NCI-H82 treated with DMSO at 0.1 percent for 48 hours (cell line): ENCODE results near the gene DOP1A.

Experiments
- DNase-seq: peaks from one replicate; lab custom pipeline; 2025; ENCODE audit not compliant: unreplicated experiment; lab: John Stamatoyannopoulos, UW

The DOP1A gene, protein sequence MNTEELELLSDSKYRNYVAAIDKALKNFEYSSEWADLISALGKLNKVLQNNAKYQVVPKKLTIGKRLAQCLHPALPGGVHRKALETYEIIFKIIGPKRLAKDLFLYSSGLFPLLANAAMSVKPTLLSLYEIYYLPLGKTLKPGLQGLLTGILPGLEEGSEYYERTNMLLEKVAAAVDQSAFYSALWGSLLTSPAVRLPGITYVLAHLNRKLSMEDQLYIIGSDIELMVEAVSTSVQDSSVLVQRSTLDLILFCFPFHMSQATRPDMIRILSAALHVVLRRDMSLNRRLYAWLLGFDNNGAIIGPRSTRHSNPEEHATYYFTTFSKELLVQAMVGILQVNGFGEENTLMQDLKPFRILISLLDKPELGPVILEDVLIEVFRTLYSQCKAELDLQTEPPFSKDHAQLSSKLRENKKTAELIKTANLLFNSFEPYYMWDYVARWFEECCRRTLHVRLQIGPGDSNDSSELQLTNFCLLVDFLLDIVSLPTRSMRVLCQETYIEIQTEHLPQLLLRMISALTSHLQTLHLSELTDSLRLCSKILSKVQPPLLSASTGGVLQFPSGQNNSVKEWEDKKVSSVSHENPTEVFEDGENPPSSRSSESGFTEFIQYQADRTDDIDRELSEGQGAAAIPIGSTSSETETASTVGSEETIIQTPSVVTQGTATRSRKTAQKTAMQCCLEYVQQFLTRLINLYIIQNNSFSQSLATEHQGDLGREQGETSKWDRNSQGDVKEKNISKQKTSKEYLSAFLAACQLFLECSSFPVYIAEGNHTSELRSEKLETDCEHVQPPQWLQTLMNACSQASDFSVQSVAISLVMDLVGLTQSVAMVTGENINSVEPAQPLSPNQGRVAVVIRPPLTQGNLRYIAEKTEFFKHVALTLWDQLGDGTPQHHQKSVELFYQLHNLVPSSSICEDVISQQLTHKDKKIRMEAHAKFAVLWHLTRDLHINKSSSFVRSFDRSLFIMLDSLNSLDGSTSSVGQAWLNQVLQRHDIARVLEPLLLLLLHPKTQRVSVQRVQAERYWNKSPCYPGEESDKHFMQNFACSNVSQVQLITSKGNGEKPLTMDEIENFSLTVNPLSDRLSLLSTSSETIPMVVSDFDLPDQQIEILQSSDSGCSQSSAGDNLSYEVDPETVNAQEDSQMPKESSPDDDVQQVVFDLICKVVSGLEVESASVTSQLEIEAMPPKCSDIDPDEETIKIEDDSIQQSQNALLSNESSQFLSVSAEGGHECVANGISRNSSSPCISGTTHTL (N-terminal part only)

DNA sequence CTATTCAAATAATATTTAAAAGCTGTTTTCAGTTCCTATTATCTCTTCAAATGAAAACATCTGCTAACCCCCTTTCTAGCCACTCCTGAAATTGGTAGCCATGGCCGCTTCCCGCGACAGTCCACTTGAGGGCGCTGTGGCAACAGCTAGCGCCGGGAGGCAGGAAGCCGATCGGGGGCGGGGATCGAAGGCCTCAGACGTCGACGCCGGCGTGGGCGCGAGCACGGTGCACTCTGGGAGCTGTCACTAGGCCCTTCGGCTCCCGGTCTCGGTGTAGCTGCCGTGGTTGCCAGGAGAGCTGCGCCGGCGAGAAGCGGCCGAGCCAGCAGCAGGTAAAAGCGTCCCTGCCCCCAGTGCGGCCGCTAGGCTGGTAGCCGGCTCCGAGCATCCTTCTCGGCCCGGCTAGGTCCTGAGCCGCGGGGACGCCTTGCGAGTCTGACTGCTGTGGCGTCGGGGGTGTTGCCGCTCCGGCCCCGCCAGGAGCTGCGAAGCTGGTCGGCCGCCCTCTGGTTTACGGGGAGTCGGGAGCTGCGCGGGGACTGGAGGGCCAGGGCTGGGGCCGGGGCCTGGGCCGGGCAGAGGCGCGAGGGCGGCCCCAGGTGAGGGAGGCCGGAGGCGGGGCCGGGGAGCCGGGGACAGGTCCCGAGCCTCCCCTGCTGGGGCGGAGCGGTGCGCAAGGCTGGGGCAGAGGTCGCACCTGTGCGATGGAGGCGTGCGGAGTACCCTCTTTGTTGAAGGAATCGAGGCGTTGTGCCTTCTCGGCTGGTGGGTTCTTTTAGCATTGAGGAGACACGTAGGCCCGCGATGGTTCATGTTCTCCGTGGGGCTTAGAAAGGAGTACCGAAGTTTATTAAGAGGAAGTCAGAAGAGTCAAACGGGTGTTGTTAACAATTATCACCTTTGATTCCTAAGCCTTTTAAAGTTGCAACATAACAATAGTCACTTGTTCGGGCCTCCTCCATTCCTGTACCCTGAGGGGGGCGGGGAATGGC lies at the start of gene DOP1A:
Gene DOP1A (plus strand): TSS at position 224 of the 992 bp plus-strand sequence. CDS start 29,307 bp downstream, outside the sequence.
- DNase-seq: peak; percentile 79

DNA sequence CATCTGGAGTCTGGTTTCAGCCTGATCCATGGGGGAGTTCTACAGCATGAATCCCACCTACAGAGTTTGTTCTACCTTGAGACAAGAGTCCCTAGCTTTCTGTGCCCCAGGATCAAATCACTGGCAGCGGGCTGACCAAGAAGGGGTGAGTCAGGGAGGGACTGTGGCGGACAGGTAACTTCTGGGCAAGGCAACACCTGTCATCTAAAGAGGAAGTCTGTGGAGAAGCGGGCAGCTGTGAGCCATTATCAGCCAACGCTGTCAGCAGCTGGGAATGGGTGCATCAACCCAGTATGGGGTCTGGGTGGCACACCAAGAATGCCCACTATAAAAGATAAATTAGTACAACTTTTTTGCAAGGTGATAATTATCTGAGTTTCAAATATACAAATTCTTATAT lies 47.7 kb upstream of the DOP1A start:
- no peak for DNase-seq

DNA sequence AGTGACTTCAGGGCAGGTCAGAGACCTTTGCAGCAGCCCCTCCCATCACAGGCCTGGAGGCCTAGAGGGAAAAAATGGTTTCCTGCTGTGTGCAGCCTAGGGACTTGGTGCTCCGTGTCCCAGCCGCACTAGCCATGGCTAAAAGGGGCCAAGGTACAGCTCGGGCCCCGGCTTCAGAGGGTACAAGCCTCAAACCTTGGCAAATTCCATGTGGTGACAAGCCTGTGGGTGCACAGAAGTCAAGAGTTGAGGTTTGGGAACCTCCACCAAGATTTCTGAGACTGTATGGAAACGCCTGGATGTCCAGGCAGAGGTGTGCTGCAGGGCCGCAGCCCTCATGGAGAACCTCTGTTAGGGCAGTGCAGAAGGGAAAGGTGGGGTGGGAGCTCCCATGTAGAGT lies 35.8 kb upstream of the DOP1A start:
- no peak for DNase-seq

DNA sequence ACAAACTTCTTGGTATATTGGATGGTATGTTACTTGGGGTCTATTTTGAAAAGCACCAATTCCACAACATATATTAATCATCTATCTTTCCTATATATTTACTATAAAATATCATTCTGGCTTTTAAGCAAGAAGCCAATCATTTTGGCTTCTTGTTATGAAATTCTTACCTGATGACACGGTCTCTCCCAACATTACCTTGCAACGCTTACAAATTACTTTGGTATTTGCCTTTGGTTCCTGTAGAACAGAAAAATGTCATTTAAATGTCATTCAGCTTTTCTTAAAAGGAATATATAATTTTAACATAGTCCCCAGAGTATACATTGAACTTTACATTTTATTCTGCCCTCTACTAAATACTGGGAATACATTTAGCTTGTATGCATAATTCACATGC lies 29.2 kb upstream of the DOP1A start:
- DNase-seq: no peak

DNA sequence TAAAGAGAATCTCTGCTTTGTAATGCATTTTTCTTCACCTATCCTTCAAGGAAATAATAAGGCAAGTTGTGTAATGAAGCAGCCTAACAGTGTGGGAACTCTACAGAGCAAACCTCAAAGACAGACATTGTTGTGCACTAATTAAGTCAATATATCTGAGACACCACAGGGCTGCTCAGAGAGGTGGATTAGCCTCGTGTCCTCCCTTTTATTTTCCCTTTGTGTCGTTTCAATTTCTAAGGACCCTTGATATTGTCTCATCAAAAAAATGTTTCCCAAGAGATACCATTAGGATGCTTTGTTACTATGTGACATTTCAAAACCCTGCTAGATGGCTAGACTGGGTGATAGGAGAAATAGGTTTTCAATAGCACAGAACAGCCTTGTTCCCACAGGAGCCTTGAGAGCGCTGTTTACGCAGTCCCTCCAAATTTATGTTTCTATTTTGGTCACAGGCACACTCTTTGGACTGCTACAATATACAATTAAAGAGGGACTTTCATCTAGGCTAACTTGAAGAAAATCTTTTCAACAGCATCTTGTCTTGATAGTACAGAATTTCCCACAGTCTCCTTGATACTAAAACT lies 24.9 kb upstream of the DOP1A start:
- no peak for DNase-seq

DNA sequence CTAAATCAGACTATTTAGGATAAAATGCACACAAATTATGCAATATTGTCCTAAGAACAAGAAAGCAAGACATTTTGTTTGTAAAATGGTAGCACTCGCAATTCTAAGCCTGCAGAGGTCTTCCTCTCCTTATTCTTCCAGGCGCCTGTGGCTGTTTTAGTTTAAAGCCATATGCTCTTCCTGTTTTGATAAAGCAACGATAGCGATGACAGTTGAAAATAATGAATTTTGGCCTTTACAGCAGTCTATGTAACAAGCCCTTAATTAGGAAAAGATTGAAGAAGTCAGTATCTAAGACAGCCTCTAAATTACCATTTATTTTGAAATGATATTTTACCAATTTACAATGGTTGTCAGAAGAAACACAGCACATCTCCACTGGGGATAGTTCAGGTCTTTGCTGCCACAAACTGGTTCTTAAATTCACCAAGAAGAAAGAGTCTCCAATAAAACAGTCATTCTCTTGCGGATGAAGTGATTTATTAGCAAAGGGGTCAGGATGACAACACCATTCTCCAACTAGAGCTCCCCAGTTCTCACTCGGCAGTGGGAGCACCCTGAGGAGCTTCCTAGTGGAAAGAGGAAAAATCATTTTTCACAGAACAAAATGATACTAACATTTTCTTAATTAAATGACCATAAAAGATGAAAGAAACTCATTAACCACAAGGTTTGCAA lies 23.2 kb upstream of the DOP1A start:
- DNase-seq: no peak

DNA sequence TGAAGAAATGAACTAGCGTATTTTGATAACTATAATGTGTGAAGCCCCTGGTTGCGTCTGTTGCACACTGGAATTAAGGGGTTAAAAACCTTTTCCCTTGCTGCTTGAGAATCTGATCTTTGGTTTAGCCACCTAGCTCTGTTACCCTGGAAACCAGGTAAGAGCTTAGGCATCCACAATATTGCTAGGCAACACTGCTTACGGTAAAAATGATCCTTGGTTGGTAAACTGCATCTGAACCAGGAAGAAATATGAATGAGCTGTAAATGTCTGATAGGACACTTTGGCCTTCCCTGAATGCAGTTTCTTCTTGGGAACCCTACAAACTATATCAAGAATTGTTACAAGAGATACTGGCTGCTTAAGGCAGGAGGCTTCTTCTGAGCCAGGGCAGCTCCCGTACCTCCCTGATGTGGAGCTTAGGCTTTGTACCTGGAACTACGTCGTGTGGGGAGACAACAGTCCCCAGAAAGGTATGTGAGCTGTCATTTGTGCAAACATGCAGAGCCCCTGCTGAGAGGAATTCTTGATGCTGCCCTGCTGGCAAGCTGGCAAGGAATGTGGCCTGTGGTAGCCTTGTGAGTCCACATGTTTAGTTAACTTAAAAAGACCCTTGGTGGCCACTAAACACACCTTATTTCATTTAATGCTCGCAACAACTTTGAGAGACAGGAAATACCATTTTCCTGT lies 20.3 kb upstream of the DOP1A start:
- no peak for DNase-seq

DNA sequence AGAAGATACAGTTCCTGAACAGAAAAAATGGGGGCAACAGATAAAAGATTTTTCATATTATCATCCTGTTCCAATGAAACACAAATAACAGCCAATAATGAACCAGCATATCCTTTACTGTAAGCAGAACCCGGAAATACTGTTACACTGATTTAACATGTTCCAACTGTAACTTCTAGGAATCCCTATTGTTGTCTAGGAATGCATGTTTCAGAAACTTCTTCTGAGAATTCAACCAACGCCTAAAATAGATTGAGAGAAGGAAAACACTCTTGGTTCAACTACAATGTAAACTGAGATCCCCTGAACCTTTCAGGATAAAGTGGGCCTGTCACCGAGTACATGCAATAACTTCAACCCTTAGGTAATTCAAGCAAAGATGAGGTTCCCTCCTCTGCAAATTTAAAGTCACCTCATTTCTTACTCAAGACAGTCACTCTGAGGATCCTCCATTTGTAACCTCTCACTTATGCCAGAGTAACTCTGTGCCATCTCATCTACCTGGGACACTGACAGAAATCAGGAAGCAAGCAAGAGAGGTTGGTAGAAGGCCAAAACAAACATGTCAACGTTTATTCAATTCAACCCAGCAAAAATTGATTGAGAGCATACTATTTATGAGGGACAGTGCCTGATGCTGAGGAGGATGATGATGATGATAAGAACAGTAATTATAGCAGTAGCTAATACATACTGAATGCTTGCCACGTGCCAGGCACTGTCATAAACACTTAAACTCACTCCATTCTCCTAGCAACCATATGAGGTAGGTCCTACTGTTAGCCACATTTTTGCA lies 15.9 kb upstream of the DOP1A start:
- no peak for DNase-seq

DNA sequence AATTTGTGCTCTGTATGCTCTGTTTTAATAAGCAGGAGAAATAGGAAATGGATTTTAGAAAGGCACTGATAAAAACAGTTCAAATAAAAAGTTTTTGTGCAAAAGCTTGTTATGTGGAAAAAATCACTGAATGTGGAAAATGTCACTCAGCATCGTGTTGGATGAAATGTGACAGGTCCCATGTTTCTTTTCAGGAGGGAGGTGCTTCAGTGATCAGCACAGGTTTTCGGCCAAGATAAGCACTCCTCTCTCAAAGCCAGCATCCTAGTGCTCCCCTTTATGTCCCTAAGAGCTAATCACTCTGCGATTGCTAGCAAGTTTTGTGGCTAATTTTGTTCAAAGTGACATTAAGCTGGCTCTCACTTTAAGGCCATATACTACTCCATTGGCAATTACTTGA lies 13.8 kb upstream of the DOP1A start:
- no peak for DNase-seq

DNA sequence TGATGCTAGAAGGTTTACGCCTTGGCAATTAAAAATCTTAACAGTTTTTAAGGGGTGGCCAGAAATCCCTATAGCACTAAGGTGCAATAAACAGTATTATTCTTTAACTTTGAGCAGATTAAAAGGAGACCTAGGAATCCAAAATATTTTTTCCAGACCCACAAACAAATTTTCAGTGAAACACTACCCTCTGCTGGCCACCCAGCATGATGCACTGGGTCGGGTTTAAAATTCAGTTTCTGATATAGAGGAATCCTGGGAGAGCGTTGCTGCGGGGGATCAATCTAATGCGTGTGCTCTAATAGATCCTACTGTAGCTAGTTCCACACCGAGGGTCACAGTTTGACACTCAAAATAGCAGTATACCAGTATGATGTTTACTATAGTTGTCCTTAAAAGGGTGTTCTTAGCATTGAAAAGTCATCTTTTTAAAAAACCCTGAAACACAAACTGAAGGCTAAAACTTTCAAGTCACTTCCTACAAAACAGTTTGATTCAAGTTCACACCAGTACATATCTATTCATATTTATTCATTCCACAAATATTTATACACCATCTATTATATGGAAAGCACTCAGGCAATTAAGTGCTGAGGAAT lies 12.0 kb upstream of the DOP1A start:
- no peak for DNase-seq

DNA sequence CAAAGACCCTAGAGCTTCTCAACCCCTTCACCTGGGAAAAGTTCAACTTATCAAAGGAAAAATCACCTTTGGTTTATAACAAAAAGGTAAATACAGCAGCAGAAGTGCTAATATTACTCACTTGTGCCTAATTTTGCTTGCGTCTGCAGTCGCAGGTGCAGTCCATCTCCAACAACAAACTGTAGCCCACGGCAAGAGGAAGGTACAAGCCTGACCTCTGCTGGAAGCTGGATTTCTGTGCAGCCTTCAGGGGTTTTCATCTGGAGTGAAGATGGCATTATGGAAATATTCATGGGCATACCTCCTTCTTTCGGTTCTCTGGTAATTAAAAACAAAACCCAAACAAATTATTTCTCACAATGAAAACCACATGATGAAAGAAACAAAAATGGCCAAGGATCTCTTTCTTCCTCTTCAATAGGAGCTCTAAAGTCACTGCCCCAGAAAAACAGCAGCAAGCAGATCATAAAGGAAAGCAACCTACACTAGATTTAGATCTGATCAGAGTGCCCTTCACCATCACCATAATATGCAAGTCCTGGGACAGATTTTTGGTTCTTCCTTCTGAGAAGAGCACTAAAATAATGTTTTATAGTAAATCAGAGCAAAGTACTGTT lies 9.7 kb upstream of the DOP1A start:
- no peak for DNase-seq

DNA sequence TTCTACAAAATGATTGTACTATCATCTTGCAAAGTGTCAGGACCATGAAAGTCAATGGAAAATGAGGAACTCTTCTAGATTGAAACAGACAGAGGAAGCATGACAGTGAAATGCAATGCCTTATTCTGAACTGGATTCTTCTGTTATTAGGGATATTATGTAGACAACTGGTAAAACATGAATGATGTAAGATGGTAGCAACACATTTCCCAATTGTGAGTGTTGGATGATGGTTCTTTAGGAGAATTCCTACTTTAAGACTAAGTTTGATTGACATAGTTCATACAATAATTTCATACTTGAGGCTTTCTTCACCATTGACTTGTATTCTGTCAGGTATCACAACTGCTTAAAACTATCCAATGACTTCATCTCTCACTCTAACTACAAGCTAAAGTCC lies 6.3 kb upstream of the DOP1A start:
- no peak for DNase-seq

DNA sequence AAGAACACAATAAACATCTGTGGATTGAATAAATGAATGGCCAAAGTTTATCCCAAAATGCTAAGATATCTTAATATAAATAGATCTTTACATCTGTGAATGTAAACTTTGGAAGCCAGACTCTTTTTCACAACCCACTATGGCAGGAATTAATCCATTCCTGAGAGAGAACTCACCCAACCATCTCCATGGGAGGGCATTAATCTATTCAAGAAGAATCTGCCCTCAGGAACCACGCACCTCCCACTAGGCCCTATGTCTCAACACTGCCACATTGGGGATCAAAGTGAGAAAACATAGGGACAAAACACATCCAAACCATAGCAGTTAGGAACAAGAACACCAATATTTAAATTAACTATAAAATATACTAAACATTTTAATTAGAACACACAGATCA lies 5.2 kb upstream of the DOP1A start:
- DNase-seq: no peak

DNA sequence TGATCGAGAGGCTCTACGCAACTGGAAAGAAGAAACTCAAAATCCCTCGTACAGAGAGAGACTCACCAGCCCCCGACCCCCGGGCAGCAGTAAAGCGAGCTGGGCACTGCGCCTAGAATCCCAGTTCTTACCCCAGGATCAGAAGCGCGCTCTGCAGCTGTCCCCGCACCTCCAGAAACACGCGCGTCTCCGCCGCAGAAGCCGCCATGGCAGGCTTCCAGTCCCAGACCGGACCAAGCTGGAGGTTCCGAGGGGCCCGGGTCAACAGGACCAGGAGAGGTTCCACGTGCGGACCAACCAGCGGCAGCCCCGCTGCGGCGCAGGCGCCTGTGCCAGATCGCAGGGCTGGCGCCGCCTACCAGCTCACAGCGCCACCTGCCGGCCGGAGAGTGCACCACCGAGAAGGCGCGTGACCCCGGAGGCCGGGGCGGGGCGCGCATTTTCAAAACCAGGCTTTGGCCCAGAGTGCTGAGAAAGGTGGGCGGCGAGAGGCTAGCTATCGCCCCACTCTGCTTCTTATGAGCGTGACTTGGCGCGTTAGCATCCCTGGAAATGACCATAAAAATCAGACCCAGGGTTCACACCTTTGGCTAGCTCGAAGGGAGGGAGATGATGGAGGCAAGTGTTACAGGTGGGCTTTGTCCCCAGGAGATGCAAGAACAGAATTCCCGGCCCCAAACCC lies 1.8 kb upstream of the DOP1A start, which contains the start of gene UBE3D:
Gene UBE3D (minus strand): TSS at position 331 of the 682 bp plus-strand sequence. CDS start 123 bp downstream, at position 208.
- DNase-seq: peak; percentile 30

DNA sequence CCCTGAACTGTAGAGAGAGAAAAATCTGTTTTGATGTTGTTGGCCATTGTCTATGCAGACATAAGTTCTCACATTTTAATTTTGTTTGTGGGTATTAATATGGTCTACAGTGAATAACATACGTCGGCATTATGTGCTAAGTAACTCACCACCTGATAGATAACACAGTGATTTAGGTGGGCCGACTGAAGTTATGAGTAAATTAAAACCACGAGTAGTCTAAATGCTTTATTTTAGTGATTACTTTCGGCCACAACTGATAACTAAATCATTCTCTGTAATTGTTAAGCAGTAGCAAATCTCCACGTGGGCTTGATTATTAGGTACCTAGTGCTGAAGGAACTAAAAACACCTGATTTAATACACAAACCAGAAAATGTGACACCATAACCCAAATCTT lies 1.1 kb downstream of the DOP1A start:
- DNase-seq: no peak

DNA sequence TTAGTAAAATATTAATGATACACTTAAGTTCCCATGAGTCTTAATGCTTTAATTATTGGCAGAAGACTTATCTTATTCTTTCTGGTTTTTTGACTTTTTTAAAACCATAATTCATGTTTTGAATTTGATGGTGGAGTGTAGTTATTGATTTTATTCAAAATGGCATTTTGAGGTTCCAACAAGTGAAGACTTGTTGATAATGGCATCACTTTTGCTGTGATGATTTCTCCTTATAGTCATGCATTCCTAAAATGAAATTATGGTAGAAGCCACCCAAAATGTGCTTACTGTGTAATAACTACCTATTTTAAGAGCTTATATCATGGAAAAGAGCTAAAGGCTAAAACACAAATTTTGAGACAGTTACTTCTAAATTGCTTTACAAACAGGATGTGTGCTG lies 2.2 kb downstream of the DOP1A start:
- DNase-seq: no peak
